ENCODE data around the gene PPP6C. TPM values are rescaled to one million over a fixed set of nuclear protein-coding genes. Genes with fewer than 3 reads are reported as not detected.
"Not testable (repeated sequence)": the region's sequence is repeated elsewhere in the genome, so short reads cannot be mapped to it uniquely, and the experiment has no call there.

Gene PPP6C
- total RNA-seq, 2 donors from 2014 or later = 38.0 to 41.4 TPM

DNA sequence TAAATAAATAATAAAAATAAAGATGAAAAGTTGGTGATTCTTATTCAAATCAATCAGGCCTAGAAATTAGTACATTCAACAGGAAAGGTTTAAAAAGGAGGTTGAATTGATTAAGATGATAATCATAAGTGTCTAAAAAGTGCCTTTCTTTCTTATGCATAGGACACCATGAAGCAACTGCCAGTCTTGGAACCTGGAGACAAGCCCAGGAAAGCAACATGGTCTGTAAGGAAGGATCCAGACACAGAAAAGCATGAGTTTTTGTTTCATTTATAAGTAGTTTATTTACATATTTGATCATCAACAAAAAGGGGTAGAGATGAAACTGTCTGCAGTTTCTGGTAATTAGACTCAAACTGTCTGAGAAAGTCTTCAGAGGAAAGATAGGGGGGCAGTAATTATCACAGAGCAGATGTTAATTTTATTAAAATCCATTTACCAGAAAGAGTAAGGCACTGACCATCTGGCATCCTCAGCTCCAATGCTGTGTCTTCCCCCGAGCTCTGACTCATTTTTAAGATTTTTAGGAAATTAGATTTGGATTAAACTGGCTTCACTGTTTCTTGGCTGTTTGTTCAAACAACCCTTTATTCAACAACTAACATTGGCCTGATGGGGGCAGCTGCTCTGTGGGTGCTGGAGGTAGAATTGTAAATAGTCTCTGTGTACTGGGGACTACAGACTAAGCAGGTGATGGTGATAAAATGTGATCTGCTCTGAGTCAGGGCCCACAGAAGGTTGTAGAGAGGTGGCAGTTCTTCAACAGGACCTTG is 13.4 kb upstream of the PPP6C start:
- Mint-ChIP-seq H3K27me3 (ENCODE audit: low read depth) (no peaks in the 10 kb centered on the region), H3K4me3 (no peak overlapping the region), H3K36me3 (ENCODE audit: insufficient read depth in 2 of 2) (peaks cover 6 to 26% of the 10 kb centered on the region in 2 donors), H3K9me3 (no peaks in the 10 kb centered on the region), H3K4me1 (ENCODE audit: low read depth) (peaks cover 37% of the 10 kb centered on the region), H3K27ac (peak overlapping the region; percentile 63)
- DNase-seq = no peak
- ATAC-seq (replicated peaks in 1 of 2) = no peak

DNA sequence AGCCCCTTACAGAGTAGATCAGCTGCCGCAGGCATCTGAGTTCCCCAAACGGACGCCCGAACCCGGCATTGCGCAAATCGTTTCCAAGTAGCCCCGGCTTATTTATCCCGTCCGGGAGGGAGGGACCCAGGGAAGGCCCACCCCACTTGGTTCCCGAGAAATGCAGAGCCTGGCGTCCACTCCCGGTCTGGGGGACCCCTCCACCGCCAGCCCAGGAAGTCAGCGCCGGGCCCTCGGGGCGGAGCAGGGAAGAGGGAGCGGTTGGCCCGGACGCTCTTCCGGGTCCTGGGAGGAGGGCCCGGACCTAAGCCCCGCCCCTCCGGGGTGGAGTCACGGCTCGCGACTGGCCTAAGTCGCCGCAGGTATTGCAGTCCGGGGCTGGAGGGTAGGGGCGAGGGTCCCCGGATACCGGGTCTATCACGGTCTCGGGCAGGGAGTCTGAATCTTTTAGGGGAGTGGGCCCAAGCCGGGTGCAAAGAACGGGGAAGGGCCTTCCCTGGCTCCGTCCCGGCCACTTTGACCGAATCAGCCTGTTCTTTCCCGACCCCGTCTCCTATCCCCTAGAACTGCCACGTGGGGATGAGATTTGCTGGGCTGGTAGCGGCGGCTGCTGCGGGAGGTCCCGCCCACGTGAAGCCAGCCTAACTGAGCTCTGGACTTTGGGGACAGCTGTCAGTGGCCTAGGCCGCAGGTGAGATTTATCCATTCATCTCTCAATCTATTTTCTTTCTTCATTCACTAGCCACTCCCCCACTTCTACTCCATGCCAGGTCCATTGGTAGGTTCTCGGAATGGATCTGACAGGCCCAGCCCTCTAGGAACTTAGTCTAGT is 10.8 kb upstream of the PPP6C start, which contains the start of gene RABEPK:
Gene RABEPK, plus strand, starts transcription at position 327 of the 832 bp plus-strand sequence. CDS start 2,472 bp downstream, outside the sequence.
- no peaks in the 10 kb centered on the region for H3K9me3 Mint-ChIP-seq
- peak within 1 kb of the TSS; percentile 94 for H3K4me3 Mint-ChIP-seq
- H3K36me3 Mint-ChIP-seq (ENCODE audit: insufficient read depth in 2 of 2) = peaks cover 3 to 15% of the 10 kb centered on the region in 2 donors
- ATAC-seq (replicated peaks in 1 of 2) (peak; percentile 99), DNase-seq (peak; percentile 94 to 97)
- H3K27ac Mint-ChIP-seq = peak within 1 kb of the TSS; percentile 92
- no peaks in the 10 kb centered on the region for H3K27me3 Mint-ChIP-seq (ENCODE audit: low read depth)
- peaks cover 46% of the 10 kb centered on the region for H3K4me1 Mint-ChIP-seq (ENCODE audit: low read depth)

DNA sequence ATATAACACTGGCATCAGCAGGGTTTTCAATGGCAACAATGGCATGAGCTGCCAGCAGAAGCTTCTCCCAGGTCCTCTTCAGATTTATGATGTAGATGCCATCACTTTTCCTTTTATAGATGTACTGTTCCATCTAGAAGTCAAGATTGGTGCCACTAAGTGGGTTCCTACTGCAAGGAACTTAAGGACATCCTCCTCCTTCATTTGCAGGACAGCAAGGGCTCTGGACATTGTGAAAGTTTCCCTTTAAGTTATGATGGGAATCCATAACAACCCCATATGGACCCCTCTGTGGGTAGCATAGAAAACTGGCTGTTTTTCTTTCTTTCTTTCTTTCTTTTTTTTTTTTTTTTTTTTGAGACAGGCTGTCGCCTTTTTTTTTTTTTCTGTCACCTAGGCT is 6.0 kb upstream of the PPP6C start:
- H3K27me3 Mint-ChIP-seq (ENCODE audit: low read depth); DNase-seq; H3K9me3 Mint-ChIP-seq; H3K36me3 Mint-ChIP-seq (ENCODE audit: insufficient read depth in 2 of 2); ATAC-seq (replicated peaks in 1 of 2): not testable (repeated sequence)
- Mint-ChIP-seq H3K4me3 (peak overlapping the region; percentile 78 to 80), H3K4me1 (ENCODE audit: low read depth) (peaks cover 65% of the 10 kb centered on the region), H3K27ac (peak overlapping the region; percentile 22)

DNA sequence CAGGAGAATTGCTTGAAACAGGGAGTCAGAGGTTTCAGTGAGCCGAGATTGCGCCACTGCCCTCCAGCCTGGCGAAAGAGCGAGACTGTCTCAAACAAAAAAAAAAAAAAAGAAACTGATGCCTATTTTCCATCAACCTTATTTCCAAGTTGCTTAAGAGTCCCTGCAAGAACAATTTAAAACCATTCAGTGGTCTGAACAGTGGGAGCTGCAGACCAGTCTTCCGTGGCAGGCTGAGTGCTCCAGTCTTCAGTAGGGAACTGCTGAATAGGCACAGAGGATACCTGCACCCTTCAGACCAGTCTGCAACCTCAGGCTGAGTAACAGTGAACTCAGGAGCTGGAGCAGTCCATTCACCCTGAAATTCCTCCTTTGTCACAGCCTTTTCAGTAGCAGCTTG is 4.9 kb upstream of the PPP6C start:
- Mint-ChIP-seq H3K4me1 (ENCODE audit: low read depth) (peaks cover 67% of the 10 kb centered on the region), H3K27ac (peak overlapping the region; percentile 92), H3K4me3 (peak overlapping the region; percentile 78 to 80)
- not testable (repeated sequence) for DNase-seq; ATAC-seq (replicated peaks in 1 of 2); H3K36me3 Mint-ChIP-seq (ENCODE audit: insufficient read depth in 2 of 2); H3K27me3 Mint-ChIP-seq (ENCODE audit: low read depth); H3K9me3 Mint-ChIP-seq

DNA sequence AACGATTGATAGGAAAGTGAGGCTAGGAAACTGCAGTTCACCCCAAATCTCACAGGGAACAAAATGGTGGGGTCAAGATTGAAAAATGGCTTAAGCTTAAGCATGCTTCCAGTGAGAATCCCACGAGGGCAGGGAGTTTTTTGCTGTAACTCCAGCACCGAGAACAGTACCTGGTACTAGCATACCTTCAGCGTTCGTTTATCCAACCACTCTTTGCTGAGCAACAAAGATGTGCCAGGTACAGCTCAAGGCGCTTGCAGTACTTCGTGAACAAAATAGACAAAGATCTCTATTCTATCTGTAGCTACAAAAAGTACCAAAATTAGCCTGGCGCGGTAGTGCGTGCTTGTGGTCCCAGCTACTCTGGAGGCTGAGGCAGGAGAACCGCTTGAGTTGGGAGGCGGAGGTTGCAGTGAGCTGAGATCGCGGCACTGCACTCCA is 778 bp upstream of the PPP6C start:
- H3K36me3 Mint-ChIP-seq (ENCODE audit: insufficient read depth in 2 of 2) = peaks cover 0 to 3% of the 10 kb centered on the region in 2 donors
- peak in 1 of 2 donors; percentile 2 for ATAC-seq (replicated peaks in 1 of 2)
- H3K4me1 Mint-ChIP-seq (ENCODE audit: low read depth) = peaks cover 78% of the 10 kb centered on the region

DNA sequence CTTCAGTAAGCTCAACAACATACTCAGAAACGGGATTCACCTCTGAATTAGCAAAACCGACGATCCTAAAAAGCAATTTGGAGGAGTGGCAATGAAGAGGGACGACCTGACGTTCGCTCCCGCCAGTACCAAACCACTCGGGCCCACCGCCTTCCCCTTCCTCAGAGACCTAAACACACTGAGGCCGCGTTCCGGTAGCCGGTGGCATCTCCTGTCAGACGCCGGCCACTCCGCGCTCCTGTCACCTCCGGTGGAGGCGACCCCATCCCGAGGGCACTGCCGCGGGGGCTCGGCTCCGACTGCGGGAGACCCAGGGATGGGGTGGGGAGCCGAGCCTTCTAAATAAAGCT is 617 bp downstream of the PPP6C start:
- peaks cover 73% of the 10 kb centered on the region for H3K4me1 Mint-ChIP-seq (ENCODE audit: low read depth)
- H3K9me3 Mint-ChIP-seq = no peaks in the 10 kb centered on the region
- H3K27ac Mint-ChIP-seq = peak overlapping the region; percentile 81
- peak overlapping the region; percentile 97 for H3K4me3 Mint-ChIP-seq
- peak; percentile 6 to 25 for ATAC-seq (replicated peaks in 1 of 2)
- H3K36me3 Mint-ChIP-seq (ENCODE audit: insufficient read depth in 2 of 2) = peaks cover 0 to 6% of the 10 kb centered on the region in 2 donors
- peak; percentile 53 for DNase-seq
- H3K27me3 Mint-ChIP-seq (ENCODE audit: low read depth) = no peaks in the 10 kb centered on the region

More for the DNA sequence above, 778 bp upstream of the PPP6C start:
- H3K27ac Mint-ChIP-seq = peak overlapping the region; percentile 90
- H3K9me3 Mint-ChIP-seq = no peaks in the 10 kb centered on the region
- DNase-seq = peak; percentile 17 to 21
- peak overlapping the region; percentile 97 for H3K4me3 Mint-ChIP-seq
- H3K27me3 Mint-ChIP-seq (ENCODE audit: low read depth) = no peaks in the 10 kb centered on the region

DNA sequence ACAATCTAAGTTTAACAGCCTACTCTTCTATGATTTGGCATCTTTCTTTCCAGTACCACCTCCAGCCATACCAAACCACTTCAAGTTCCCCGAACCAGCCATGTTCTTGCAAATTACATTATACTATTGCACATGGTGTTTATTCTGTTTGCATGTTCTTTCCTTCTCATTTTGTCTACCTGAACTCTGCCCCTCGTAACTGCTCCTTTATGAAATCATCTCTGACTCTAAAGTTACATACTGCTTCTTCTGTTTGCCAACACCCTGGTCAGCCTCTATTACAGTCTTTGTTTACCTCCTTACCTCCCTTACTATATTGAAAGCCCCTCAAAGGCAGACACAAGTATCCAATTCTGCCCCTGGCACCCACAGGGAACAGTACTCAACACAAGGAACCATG is 6.0 kb downstream of the PPP6C start:
- H3K27ac Mint-ChIP-seq = peak overlapping the region; percentile 27
- H3K36me3 Mint-ChIP-seq (ENCODE audit: insufficient read depth in 2 of 2) = peaks cover 6 to 24% of the 10 kb centered on the region in 2 donors
- H3K4me3 Mint-ChIP-seq = no peak overlapping the region
- DNase-seq = no peak
- H3K9me3 Mint-ChIP-seq = peaks cover 3 to 7% of the 10 kb centered on the region in 2 donors
- ATAC-seq (replicated peaks in 1 of 2) = no peak
- H3K27me3 Mint-ChIP-seq (ENCODE audit: low read depth) = no peaks in the 10 kb centered on the region
- peaks cover 77% of the 10 kb centered on the region for H3K4me1 Mint-ChIP-seq (ENCODE audit: low read depth)

DNA sequence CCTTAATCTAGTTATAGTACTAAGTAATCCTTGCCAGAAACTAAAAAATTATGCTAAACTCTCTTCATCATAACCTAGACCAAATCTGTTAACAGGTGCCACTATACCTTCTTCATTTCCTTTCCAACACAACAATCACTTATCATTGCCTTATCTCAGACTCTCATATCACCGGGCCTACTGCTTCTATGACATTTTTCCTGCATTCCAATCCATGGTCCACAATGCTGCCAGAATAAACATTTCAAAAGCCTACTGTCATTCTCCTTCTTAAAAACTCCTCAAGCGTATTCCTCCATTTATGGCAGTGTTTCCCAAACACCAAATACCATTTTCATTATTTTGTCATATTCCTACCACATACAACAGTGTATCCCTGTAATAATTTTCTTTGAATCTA is 6.5 kb downstream of the PPP6C start:
- Mint-ChIP-seq H3K9me3 (peaks cover 3 to 7% of the 10 kb centered on the region in 2 donors), H3K4me1 (ENCODE audit: low read depth) (peaks cover 76% of the 10 kb centered on the region), H3K27me3 (ENCODE audit: low read depth) (no peaks in the 10 kb centered on the region), H3K27ac (peak overlapping the region; percentile 27), H3K36me3 (ENCODE audit: insufficient read depth in 2 of 2) (peaks cover 6 to 24% of the 10 kb centered on the region in 2 donors), H3K4me3 (no peak overlapping the region)
- ATAC-seq (replicated peaks in 1 of 2) (no peak), DNase-seq (no peak)

DNA sequence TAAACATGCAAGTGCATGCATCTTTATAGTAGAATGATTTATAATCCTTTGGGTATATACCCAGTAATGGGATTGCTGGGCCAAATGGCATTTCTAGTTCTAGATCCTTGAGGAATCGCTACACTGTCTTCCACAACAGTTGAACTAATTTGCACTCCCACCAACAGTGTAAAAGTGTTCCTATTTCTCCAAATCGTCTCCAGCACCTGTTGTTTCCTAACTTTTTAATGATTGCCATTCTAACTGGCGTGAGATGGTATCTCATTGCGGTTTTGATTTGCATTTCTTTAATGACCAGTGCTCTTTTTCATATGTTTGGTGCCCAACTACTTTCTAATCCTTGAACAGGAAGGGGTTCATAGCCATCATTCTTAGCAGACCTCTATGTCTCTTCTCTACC is 7.8 kb downstream of the PPP6C start:
- peaks cover 65% of the 10 kb centered on the region for H3K4me1 Mint-ChIP-seq (ENCODE audit: low read depth)

DNA sequence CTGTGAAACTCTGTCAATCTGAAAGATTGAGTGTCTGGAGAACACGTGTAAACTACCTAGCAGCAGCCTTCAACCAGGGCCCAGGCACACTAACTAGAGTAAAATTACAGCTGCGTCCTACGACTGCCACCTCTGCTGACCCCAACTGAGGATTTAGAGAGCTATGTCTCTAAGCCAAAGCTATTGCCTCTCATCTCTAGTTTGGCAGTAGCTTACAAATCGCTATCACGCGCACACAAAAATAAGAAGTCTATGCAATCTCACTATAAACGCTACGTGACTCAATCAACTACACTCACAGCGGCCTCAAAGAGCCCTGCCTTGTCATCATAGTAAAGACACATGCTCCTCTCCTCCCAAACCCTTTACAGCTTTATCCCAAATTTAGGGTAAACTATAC is 8.7 kb downstream of the PPP6C start:
- H3K27me3 Mint-ChIP-seq (ENCODE audit: low read depth) = no peaks in the 10 kb centered on the region
- no peak overlapping the region for H3K4me3 Mint-ChIP-seq
- peaks cover 6 to 22% of the 10 kb centered on the region in 2 donors for H3K36me3 Mint-ChIP-seq (ENCODE audit: insufficient read depth in 2 of 2)
- peaks cover 63% of the 10 kb centered on the region for H3K4me1 Mint-ChIP-seq (ENCODE audit: low read depth)
- H3K27ac Mint-ChIP-seq = no peak overlapping the region
- ATAC-seq (replicated peaks in 1 of 2) (no peak), DNase-seq (no peak)
- H3K9me3 Mint-ChIP-seq = peaks cover 3 to 7% of the 10 kb centered on the region in 2 donors

More for the DNA sequence above, 7.8 kb downstream of the PPP6C start:
- H3K9me3 Mint-ChIP-seq; H3K4me3 Mint-ChIP-seq; ATAC-seq (replicated peaks in 1 of 2); DNase-seq; H3K27me3 Mint-ChIP-seq (ENCODE audit: low read depth): not testable (repeated sequence)
- H3K36me3 Mint-ChIP-seq (ENCODE audit: insufficient read depth in 2 of 2) = peaks cover 6 to 22% of the 10 kb centered on the region in 2 donors
- H3K27ac Mint-ChIP-seq = peak overlapping the region; percentile 40

DNA sequence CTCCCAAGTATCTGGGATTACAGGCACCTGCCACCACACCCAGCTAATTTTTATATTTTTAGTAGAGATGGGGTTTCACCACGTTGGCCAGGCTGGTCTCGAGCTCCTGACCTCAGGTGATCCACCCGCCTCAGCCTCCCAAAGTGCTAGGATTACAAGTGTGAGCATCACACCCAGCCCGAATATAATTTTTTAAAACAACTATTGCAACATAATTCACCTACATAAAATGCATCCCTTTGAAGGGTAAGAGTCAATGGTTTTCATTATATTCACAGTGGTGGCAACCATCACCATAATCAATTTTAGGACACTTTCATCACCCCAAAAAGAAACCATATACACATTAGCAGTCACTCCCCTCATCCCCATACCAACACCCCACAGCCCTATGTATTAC is 9.8 kb downstream of the PPP6C start:
- not testable (repeated sequence) for H3K9me3 Mint-ChIP-seq; DNase-seq; H3K27me3 Mint-ChIP-seq (ENCODE audit: low read depth); H3K4me3 Mint-ChIP-seq; ATAC-seq (replicated peaks in 1 of 2)
- Mint-ChIP-seq H3K4me1 (ENCODE audit: low read depth) (peaks cover 59% of the 10 kb centered on the region), H3K27ac (peak overlapping the region; percentile 82), H3K36me3 (ENCODE audit: insufficient read depth in 2 of 2) (peaks cover 6 to 24% of the 10 kb centered on the region in 2 donors)

DNA sequence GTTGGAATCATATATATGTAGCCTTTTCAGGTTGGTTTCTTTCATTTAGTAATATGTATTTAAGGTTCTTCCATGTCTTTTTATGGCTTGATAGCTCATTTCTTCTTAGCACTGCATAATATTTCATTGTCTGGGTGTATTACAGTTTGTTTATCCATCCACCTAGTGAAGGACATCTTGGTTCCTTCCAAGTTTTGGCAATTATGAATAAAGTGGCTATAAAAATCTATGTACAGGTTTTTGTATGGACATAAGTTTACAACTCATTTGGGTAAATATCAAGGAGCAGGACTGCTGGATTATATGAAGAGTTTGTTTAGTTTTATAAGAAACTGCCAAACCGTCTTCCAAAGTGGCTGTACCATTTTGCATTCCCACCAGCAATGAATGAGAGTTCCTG is 11.7 kb downstream of the PPP6C start:
- H3K4me1 Mint-ChIP-seq (ENCODE audit: low read depth) = peaks cover 57% of the 10 kb centered on the region
- DNase-seq (no peak), ATAC-seq (replicated peaks in 1 of 2) (no peak)
- H3K36me3 Mint-ChIP-seq (ENCODE audit: insufficient read depth in 2 of 2) = peaks cover under 1 to 17% of the 10 kb centered on the region in 2 donors
- no peaks in the 10 kb centered on the region for H3K27me3 Mint-ChIP-seq (ENCODE audit: low read depth)
- H3K4me3 Mint-ChIP-seq = no peak overlapping the region
- H3K9me3 Mint-ChIP-seq = peaks cover 3 to 4% of the 10 kb centered on the region in 2 donors
- H3K27ac Mint-ChIP-seq = no peak overlapping the region

DNA sequence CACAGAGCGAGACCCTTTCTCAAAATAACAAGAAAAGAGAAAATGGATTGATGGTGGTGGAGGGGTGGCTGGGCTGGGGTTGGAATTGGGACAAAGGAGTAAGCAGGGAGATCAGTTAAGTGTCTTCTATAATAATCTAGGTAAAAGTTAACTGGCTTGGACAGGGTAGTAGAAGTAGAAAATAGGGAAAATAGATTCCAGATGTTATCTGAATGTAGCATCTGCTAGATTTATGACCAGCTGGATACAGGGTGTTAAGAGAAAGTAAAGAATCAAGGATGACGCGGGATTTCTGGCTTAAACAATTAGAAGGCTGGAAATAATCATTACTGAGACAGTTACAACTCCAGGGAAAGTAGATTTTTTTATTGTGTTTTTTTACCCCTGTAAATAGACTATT is 13.0 kb downstream of the PPP6C start:
- no peak for DNase-seq
- H3K27me3 Mint-ChIP-seq (ENCODE audit: low read depth) = no peaks in the 10 kb centered on the region
- no peak overlapping the region for H3K4me3 Mint-ChIP-seq
- H3K36me3 Mint-ChIP-seq (ENCODE audit: insufficient read depth in 2 of 2) = peaks cover 0 to 10% of the 10 kb centered on the region in 2 donors
- peak overlapping the region; percentile 22 for H3K27ac Mint-ChIP-seq
- H3K9me3 Mint-ChIP-seq = peaks cover 0 to 2% of the 10 kb centered on the region in 2 donors
- peaks cover 57% of the 10 kb centered on the region for H3K4me1 Mint-ChIP-seq (ENCODE audit: low read depth)
- no peak for ATAC-seq (replicated peaks in 1 of 2)

All from activated T-cell treated with anti-CD3 and anti-CD28 coated beads, Interleukin-2, amount 50 U/mL, for 72 hours (primary cell).